ENCODE data around the gene COX11.

The COX11 gene, protein sequence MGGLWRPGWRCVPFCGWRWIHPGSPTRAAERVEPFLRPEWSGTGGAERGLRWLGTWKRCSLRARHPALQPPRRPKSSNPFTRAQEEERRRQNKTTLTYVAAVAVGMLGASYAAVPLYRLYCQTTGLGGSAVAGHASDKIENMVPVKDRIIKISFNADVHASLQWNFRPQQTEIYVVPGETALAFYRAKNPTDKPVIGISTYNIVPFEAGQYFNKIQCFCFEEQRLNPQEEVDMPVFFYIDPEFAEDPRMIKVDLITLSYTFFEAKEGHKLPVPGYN

GRCh38 chr17:54968262-54968987, at the start of gene COX11, which contains the start of gene STXBP4:
Gene COX11 (minus strand): TSS chr17:54968654. CDS start chr17:54968646, 8 bp downstream.
Gene STXBP4 (plus strand): TSS chr17:54968765. CDS start chr17:54986220, 17,455 bp downstream.
- DNase-seq, result peak; percentile 92

DNA sequence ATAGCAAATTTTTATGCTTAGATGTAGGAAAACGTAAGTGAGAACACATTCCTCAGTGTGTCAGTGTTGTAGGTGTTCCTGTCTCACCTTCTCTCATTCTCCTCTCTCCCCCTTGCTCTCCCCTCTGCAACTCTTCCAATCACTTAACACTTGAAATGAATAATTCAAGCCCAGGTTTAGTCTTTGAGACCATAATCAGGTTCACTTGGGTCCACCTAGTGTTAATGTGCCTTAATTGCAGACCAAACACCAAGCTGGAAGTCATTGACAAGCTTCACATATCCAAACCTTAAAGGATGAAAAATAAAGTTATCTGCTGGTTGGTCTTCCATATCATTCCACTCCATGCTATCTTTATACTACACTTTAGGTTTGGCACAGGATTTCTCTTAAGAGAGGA, 37.1 kb upstream of the COX11 start:
- no peak for DNase-seq

DNA sequence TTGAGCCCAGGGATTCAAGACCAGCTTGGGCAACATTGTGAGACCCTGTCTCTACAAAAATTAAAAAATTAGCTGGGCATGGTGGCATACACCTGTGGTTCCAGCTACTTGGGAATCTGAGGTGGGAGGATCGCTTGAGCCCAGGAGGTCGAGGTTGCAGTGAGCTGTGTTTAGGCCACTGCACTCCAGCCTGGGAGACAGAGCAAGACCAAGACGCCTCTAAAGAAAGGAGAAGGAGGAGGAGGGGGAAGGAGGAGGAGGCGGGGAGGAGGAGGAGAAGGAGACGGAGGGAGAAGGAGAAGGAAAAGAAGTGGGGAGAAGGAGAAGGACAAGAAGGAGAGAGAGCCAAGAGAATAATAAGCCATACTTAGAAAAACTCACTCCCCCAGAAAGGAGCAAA, 36.0 kb upstream of the COX11 start:
- DNase-seq, result no peak

- DNase-seq, result no peak
These were observed 34.0 kb upstream of the COX11 start for GRCh38 chr17:55002458-55002857.

DNA sequence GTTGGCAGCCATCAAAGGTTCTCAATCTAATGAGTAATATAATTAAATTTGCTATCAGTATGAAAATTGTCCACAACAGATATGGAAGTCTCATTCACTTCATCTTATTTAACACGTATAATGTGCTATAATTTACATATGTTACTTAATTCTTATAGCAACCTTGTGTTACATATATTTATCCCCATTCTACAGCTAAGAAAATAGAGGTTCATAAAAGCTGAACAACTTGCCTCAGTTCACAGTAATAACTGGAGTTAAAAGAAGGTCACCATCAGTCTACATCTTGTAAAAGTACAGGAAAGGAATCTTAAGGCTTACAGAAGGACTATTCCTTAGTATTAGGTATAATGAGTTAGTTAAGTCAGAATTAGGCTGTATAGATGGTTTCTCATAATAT, 28.0 kb upstream of the COX11 start:
- no peak for DNase-seq

DNA sequence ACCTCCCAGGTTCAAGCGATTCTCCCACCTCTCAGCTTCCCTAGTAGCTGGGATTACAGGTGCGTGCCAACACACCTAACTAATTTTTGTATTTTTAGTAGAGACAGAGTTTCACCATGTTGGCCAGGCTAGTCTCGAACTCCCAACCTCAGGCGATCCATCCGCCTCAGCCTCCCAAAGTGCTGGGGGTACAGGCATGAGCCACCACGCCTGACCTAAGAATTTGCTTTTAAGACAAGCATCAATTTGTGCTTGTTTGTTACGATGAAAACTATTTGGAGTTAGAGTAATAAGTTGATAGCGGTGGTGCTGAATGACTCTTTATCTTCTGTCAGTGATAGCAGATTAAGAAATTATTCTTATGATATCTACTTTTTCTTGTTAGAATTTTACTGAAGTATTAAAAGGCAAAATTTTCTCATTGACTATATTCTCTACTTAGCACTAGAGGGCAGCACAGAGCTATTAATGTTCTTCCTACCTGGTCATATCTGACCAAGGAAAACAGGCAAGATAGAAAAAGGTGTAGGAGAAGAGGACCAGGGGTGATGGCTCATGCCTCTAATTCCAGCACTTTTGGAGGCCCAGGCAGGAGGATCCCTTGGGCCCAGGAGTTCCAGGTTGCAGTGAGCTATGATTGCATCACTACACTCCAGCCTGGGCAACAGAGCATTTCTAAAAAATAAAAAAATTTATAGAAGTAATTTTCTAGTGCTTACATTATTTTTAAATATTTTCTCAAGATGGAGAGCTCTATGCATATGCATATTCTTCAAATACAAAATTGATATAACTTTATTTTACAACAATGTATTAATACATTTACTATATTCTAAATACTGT, 24.6 kb upstream of the COX11 start:
- no peak for DNase-seq

- DNase-seq, result no peak
These were observed 23.1 kb upstream of the COX11 start for GRCh38 chr17:54991567-54991966.

DNA sequence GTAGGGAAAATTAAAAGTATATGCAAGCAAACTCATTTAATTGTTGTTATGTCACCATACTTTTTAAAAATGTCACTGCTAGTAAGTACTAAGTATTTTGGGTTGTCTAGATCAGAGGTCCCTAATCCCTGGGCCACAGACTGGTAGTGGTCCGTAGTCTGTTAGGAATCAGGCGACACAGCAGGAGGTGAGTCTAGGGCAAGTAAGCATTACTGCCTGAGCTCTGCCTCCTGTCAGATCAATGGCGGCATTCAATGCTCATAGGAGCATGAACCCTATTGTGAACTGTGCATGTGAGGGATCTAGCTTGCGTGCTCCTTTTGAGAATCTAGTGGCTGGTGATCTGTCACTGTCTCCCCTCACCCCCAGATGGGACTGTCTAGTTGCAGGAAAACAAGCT, 21.7 kb upstream of the COX11 start:
- DNase-seq, result no peak

- no peak for DNase-seq
These were observed 17.0 kb upstream of the COX11 start for GRCh38 chr17:54985476-54985875.

- DNase-seq, result no peak
These were observed 14.8 kb upstream of the COX11 start for GRCh38 chr17:54983260-54983659.

DNA sequence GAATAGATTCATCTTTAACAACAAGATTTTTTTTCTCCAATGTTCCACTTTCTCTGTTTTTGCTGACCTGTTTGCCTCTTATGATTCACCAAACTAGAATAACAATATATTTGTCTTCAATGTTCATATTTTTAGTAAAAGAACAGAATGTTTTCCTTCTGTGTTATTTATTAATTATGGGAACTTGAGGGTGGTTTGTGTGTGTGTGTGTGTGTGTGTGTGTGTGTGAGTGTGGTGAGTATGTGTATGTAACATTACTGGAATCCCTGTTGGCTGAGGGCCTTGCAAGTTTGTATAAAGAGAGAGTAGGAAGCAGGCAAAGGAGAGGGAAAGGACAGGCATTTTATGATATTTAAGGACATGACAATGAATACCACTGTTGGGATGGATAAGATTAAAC, 13.9 kb upstream of the COX11 start:
- no peak for DNase-seq

- no peak for DNase-seq
These were observed 11.9 kb upstream of the COX11 start for GRCh38 chr17:54980375-54980774.

GRCh38 chr17:54979657-54980056, 11.2 kb upstream of the COX11 start:
- no peak for DNase-seq

DNA sequence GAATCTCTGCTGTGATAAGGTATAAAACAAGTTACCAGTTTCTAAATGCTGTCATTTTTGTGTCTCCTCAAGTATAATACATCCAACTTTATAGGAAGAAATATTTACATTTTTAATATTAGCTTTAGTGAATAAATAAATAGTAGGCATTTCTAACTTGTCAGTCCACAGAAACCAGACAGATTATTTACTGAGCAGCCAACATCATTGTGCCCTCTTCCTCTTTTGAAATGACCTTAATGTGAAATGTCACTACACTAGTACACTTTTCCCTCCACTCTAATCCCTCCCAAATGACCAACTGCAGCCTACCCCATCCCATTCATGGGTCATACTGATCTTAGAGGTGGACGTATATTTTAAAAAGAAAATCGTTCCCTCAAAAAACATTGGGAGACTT, 9.3 kb upstream of the COX11 start:
- no peak for DNase-seq

DNA sequence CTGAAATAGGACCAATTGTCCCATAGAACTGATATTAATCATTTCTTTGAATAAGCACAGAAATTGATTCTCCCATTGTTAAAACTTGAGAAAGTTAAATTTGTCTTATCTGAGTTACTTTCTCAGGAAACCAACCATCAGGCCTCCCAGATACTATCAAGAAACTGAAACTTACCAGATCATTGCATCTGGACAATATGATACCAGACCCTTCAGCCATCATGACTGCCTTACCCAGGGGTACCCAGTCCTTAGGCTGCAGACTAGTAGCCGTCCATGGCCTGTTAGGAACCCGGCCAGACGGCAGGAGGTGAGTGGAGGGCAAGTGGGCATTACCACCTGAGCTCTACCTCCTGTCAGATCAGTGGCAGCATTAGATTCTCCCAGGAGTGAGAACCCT, 7.9 kb upstream of the COX11 start:
- no peak for DNase-seq

- DNase-seq, result no peak
These were observed 6.3 kb upstream of the COX11 start for GRCh38 chr17:54974759-54975158.

GRCh38 chr17:54972406-54973138, 4.1 kb upstream of the COX11 start:
- no peak for DNase-seq

DNA sequence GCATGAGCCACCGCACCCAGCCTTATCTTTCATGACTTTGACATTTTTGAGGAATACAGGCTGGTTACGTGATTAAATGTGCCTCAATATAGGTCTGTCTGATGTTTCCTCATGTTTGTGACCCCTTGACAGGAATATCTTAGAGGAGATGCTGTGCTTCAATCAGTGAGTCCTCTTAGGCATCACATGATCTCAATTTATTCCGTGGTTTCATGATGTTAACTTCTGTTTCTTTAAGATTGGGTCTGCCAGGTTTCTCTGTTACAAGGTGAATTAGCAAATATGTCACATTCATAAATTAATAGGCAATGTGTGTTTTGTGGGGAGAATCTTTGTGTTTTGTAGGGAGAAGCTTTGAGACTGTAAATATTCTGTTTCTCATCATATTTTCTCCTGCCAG, 3.4 kb upstream of the COX11 start:
- no peak for DNase-seq

GRCh38 chr17:54971147-54971546, 2.7 kb upstream of the COX11 start:
- DNase-seq, result no peak

GRCh38 chr17:54969658-54970572, 1.5 kb upstream of the COX11 start:
- DNase-seq, result no peak

- DNase-seq, result no peak
These were observed 506 bp upstream of the COX11 start for GRCh38 chr17:54968988-54969332.
